Fibroblast of skin of scalp (primary cell): ENCODE measurements around the gene WIPF3.
"Not testable (repeated sequence)": the region's sequence is repeated elsewhere in the genome, so short reads cannot be mapped to it uniquely, and the experiment has no call there.

Experiments
- DNase-seq: peaks from one replicate; pipeline ENCODE4 v3.0.0-alpha.2; 2013

WIPF3 gene

GRCh38 chr7:29956487-29956836 is 150.2 kb downstream of the WIPF3 start:
- DNase-seq, result no peak

DNA sequence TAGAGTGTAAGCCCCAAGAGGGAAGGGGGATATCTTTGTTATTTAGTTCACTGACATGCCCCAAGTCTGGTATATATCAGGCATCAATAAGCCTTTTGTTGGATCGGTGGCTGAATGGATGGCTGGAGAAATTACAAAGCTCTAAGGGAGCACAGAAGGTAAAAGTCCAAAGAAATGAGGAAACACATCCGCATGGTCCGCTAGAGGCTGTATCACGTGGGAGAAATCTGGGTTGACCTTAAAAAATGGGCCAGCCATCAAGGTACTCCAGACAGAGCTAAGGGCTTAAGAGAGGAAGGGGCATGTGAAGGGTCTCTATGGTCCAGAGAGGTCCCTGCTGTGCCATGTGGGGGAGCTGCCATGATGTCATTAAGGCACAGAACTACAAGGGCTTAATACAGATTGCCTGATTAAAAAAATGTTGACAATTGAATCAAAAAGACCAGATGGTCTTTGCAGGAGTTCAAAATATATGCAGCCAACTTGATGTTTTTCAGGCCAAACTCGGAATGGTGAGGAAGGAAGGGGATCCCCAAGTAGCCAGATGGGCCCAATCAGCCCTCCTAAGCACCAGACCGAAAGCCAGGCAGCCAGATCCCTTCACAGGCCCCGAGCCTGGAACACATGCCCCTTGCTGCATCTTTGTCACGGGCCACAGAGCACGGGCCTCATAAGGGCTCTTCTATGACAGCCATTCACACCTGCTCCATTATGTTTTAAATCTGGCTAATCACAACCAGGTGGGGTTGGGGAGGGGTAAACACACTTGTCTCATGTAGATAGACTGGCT is 151.4 kb downstream of the WIPF3 start:
- DNase-seq, result no peak

- DNase-seq, result no peak
Measured at GRCh38 chr7:29958667-29959358, 152.5 kb downstream of the WIPF3 start.

GRCh38 chr7:29961611-29962010 is 155.3 kb downstream of the WIPF3 start:
- DNase-seq, result not testable (repeated sequence)

- DNase-seq, result no peak
Measured at GRCh38 chr7:29962035-29962434, 155.7 kb downstream of the WIPF3 start.

DNA sequence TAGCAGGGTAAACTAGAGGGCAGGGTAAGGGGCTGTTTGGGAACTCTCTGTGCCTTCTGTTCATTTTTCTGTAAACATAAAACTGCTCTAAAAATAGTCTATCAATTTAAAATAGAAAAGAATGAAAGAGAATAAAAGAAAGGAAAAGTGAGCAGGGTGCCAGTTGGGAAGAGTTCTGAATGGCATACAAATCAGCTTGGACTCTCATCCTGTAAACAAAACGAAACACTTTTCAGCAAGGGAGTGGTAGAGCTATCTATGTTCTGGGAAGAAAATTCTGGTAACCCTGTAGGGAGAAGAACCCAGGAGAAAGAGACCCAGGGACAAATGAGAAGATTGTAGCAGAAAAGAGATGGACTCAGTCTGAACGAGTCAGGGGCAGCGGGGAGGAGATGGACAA is 158.7 kb downstream of the WIPF3 start:
- no peak for DNase-seq
